Ovary (tissue), 3 donors: ENCODE data around the gene SLFN12.
"Not testable (repeated sequence)": the region's sequence is repeated elsewhere in the genome, so short reads cannot be mapped to it uniquely, and the experiment has no call there.

Source experiments
- EP300 ChIP-seq: sonication (generic); formaldehyde crosslinking; IDR thresholded peaks from one replicate; pipeline ENCODE4 v1.6.1; 2017; ENCODE audit warnings: antibody characterized with exemption
- POLR2A ChIP-seq: fragments of 450-650 bp; IDR thresholded peaks from one replicate; pipeline ENCODE4 v1.6.1; 2017; ENCODE audit warnings: antibody characterized with exemption, mild to moderate bottlenecking, moderate library complexity
- TF ChIP-seq, protein P1 (sequence below), 3 donors: fragments of 450-650 bp in 2 of 3; fragments of 200-600 bp in 1 of 3; IDR thresholded peaks; one replicate each; pipeline versions ENCODE4 v1.5.1 to v1.8.0; 2016 to 2022; ENCODE audit warnings: antibody characterized with exemption in 3 of 3, mild to moderate bottlenecking in 1 of 3
- donor health status: DM: no; HTN: no; CAD: no.

GRCh38 chr17:35454035-35454434, 21.7 kb upstream of the SLFN12 start:
- TF ChIP-seq POLR2A, EP300: not testable (repeated sequence)
- TF ChIP-seq, protein P1, sequence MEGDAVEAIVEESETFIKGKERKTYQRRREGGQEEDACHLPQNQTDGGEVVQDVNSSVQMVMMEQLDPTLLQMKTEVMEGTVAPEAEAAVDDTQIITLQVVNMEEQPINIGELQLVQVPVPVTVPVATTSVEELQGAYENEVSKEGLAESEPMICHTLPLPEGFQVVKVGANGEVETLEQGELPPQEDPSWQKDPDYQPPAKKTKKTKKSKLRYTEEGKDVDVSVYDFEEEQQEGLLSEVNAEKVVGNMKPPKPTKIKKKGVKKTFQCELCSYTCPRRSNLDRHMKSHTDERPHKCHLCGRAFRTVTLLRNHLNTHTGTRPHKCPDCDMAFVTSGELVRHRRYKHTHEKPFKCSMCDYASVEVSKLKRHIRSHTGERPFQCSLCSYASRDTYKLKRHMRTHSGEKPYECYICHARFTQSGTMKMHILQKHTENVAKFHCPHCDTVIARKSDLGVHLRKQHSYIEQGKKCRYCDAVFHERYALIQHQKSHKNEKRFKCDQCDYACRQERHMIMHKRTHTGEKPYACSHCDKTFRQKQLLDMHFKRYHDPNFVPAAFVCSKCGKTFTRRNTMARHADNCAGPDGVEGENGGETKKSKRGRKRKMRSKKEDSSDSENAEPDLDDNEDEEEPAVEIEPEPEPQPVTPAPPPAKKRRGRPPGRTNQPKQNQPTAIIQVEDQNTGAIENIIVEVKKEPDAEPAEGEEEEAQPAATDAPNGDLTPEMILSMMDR (IDR thresholded peaks at IDR 0.05) = not testable (repeated sequence)
